HG02642 (cell line): ENCODE data around the gene RAB20.

Source experiments
- ATAC-seq: cut with Tn5 transposase; IDR thresholded peaks from one replicate; pipeline ENCODE4 v1.9.1; 2021; ENCODE audit warnings: mild to moderate bottlenecking; ENCODE audit not compliant: unreplicated experiment, poor library complexity

Gene RAB20

GRCh38 chr13:110557082-110557481 lies 4.4 kb downstream of the RAB20 start:
- no peak for ATAC-seq

- no peak for ATAC-seq
Measured at GRCh38 chr13:110556224-110556606, 5.3 kb downstream of the RAB20 start.

GRCh38 chr13:110555601-110556223 lies 5.8 kb downstream of the RAB20 start:
- ATAC-seq = no peak

- no peak for ATAC-seq
Measured at GRCh38 chr13:110554946-110555345, 6.6 kb downstream of the RAB20 start.

GRCh38 chr13:110554227-110554836 lies 7.2 kb downstream of the RAB20 start:
- no peak for ATAC-seq

- ATAC-seq = no peak
Measured at GRCh38 chr13:110553417-110553816, 8.1 kb downstream of the RAB20 start.

GRCh38 chr13:110552767-110553166 lies 8.8 kb downstream of the RAB20 start:
- no peak for ATAC-seq

- ATAC-seq = no peak
Measured at GRCh38 chr13:110551284-110551683, 10.2 kb downstream of the RAB20 start.

GRCh38 chr13:110549795-110550160 lies 11.7 kb downstream of the RAB20 start:
- no peak for ATAC-seq

GRCh38 chr13:110548891-110549794 lies 12.4 kb downstream of the RAB20 start:
- ATAC-seq = no peak

GRCh38 chr13:110546926-110547325 lies 14.6 kb downstream of the RAB20 start:
- ATAC-seq = no peak

GRCh38 chr13:110546378-110546777 lies 15.1 kb downstream of the RAB20 start:
- no peak for ATAC-seq

- ATAC-seq = no peak
Measured at GRCh38 chr13:110542169-110542796, 19.2 kb downstream of the RAB20 start.

- no peak for ATAC-seq
Measured at GRCh38 chr13:110541526-110541920, 20.0 kb downstream of the RAB20 start.

GRCh38 chr13:110540871-110541525 lies 20.5 kb downstream of the RAB20 start:
- ATAC-seq = no peak

GRCh38 chr13:110539894-110540293 lies 21.6 kb downstream of the RAB20 start:
- ATAC-seq = no peak

GRCh38 chr13:110538632-110539031 lies 22.9 kb downstream of the RAB20 start:
- peak; percentile 54 for ATAC-seq

GRCh38 chr13:110536006-110536693 lies 25.4 kb downstream of the RAB20 start:
- ATAC-seq = no peak

GRCh38 chr13:110535526-110535925 lies 26.0 kb downstream of the RAB20 start:
- no peak for ATAC-seq
